ENCODE measurements around the gene DTHD1.

DTHD1 gene

DNA sequence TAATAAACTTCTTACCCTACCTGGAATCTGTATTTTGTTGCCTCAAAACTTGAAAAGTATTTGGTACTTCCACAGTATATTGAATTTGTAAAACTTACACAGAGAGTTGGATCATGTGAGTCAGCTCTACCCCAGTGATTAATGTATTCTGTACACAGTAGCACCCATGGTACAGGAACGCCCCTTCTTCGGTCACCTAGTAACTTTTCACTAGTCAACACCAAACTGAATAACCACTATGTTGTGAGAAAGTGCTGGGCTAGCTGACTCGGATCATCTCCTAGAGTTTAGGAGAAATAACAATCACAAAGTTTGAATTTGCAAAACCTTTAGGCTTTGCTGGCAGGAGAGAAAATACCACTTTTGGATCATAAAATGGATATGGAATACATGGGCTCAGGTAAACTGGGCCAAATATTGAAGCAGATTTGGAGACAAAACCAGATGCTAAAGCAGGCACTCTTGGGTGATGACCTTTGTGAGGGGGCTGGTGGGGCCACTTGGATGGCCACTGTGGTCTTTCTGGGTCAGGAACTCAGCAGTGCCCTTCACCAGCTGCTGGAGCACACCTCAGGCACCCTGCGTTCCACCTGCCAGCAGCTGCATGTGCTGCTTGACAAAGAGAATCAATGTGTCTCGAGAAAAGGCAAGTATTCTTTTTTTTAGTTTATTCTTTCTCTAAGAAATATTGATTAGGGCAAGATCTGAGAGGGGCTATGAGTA lies at the start of gene DTHD1:
Gene DTHD1 (plus strand): TSS at position 233 of the 723 bp plus-strand sequence. CDS start 143 bp downstream, at position 376.
- DNase-seq (ENCODE audit: low read depth) = peak; percentile 51

DNA sequence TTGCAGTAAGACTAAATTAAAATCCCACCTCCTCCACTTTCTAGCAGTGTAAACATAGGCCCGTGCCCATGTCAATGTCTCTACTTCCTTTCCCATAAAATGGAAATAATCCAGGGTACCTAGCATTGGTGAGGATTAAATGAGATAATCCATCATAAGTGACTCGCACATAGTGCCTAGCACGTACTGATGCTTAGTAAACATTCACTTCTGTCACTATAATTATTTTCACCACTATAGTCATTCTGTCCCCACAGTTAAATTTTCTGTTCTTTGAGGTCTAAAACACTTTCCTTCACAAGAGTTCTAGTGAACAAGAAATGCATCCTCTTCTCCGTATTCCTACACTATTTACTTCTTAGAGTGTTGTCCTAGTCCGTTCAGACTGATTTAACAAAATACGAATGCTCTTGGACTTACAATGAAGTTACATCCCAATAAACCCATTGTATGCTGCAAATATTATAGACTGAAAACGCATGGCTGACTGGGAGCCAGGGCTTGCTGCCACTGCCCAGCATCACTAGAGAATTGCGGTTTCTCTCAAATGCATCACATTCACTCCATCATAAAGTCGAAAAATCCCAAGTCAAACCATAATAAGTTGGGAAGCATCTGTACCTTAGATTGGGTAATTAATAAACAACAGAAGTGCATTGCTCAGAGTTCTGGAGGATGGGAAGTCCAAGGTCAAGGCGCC lies 47.7 kb upstream of the DTHD1 start:
- DNase-seq (ENCODE audit: low read depth) = no peak

DNA sequence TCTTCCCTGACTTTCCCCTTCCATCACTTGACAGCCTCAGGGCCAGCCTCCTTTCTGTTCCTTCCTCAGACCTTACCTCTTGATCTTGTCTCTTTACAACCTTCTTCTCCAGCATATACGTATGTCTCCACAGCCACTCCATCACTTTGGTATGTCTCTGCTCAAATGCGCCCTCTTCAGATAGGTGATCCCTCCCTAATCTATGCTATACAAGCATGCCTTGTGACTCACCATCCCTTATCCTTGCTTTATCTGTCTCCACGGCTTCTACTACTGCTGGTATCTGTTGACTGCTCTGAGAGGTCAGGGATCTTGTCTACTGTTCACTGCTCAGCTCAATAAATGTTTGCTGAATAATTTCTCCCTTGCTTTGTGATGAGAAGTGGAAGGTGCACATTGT lies 46.1 kb upstream of the DTHD1 start:
- DNase-seq (ENCODE audit: low read depth) = peak; percentile 80

DNA sequence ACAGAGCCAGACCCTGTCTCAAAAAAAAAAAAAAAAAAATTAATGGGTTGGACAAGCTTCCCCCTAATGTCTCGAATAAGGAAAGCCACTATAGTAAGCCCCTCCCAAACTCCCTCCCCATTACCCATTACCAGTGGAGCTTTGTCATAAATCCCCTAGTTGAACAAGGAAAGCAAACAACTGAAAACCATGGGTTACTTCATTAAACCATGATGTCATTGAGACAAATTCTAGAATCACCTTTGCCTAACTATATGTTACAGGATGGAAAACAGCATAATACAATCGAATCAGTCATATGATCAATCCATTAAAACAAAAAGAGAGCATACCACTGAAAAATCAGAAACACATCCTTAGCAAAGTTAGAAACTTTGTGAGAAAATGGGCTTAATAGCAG lies 45.3 kb upstream of the DTHD1 start:
- DNase-seq (ENCODE audit: low read depth) = no peak

DNA sequence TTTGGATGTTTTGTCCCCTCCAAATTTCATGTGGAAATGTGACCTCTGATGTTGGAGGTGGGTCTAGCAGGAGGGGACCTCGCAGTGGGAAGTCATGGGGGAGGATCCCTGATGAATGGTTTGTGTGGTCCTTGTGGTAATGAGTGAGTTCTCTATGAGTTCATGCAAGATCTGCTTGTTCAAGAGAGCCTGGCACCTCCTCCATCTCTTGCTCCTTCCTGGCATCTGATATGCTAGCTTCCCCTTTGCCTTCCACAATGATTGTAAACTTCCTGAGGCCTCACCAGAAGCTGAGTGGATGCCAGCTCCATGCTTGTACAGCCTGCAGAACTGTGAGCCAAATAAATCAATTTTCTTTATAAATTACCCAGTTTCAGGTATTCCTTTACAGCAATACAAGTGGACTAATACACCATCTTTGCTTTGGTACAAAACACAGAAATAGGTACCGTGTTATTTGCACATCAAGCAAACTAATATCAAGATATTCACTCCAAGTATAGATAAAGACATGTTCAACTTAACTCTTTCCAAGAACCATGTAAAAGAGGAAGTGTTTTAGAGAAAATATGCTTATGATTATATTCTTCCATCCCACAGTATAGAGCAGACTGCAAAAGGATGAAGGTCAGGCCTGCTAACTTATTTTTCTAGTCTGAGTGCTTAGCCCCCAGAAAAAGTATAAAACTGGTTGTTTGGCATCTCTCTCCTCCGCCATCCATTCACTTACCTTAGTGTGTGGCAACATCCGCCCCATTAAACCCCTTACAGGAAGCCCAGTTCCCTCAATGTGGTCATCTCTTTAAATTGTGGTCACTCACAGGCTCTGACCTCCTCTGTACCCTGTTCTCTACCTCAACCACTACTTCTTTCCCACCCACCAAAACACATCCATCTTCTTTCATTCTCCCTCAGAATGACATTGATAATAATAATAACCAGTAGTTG lies 43.8 kb upstream of the DTHD1 start:
- no peak for DNase-seq (ENCODE audit: low read depth)

DNA sequence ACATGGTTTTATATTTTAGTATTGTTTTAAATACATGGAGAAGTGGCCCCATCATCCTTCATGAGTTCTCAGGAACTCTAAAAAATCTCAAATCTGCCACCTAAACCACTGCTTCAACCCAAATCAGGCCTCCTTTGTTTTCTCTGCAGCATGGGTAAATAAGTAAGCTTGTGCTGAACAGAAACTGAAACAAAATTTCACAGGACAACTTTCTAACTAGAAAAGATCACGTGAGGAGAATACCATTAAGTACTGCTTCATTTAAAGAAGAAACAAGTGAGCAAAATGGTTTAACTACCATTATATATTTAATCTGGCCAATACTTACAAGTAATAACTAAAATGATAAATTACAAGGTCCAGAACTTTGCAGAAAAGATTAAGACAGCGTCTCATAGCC lies 39.6 kb upstream of the DTHD1 start:
- DNase-seq (ENCODE audit: low read depth) = peak; percentile 33

DNA sequence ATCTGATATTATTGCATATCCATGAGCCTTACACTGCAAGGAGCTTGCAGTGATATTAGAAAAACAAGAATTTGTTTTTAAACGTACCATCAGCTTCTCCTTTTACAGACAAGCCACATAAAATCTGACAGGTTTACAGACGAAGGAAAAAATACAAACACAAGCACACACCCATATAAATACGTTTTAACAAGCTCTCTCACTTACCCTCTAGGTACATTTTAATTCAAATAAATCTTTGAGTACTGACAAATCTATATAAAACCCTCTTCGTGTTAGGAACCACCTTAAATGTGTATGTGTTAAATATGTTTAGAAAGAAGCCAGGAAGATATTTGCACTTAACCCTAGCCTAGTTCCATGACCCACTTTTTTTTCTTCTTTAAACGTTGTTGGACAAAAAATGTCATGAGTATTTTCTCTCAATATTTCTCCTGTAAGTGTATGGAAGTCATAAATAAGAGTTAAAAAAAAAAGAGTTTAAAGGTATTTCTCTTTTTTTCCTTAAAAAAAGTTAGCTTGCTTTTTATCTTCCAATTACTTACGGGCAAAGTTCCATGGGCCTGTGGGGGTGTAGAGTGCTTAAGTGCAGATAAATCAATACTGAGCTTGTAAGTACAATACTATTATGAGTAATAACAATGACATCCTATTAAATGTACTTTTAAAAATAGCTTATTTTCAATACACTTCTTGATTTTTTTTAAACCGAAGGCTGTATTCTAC lies 38.6 kb upstream of the DTHD1 start:
- DNase-seq (ENCODE audit: low read depth) = peak; percentile 26

DNA sequence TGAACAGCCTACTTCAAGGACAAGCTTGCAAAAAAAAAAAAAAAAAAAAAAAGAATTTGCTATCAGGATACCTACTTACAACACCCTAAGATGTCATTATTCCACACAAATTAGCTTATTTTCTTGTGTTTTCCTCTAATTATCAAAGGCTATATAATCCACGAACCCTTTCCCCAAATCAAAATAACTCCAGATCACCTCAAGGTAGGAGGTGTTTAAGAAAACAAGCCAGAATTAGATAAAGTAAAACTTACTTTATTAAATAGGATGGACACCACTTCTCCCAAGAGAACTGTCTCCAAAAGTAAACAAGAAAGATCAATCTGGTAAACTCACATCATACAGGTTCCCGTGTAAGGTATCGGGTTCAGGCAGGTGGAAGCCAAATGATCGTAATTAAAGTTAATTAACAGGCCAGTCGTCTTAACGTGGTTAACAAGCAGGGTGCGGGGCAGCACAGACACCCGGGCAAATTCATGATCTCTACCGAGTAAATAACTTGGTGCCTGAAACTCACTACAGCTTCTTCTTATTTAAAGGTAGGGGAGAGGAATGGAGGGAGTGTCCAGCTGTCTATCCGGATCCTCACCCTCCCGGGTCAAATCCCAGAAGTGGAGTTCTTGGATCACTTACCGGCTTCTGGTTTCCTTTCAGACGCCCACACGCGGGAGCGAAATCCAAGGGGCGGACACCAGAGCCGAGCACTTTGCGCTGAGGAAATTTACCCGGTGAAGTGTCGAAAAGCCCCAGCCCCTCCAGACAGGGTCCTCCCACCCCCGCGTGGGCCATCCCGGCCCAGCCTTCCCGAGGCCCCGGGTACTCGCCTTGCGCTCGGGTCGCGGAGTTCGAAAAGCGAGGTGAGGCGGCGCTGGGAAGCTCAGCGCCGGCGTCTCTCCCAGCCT lies 37.8 kb upstream of the DTHD1 start:
- no peak for DNase-seq (ENCODE audit: low read depth)

DNA sequence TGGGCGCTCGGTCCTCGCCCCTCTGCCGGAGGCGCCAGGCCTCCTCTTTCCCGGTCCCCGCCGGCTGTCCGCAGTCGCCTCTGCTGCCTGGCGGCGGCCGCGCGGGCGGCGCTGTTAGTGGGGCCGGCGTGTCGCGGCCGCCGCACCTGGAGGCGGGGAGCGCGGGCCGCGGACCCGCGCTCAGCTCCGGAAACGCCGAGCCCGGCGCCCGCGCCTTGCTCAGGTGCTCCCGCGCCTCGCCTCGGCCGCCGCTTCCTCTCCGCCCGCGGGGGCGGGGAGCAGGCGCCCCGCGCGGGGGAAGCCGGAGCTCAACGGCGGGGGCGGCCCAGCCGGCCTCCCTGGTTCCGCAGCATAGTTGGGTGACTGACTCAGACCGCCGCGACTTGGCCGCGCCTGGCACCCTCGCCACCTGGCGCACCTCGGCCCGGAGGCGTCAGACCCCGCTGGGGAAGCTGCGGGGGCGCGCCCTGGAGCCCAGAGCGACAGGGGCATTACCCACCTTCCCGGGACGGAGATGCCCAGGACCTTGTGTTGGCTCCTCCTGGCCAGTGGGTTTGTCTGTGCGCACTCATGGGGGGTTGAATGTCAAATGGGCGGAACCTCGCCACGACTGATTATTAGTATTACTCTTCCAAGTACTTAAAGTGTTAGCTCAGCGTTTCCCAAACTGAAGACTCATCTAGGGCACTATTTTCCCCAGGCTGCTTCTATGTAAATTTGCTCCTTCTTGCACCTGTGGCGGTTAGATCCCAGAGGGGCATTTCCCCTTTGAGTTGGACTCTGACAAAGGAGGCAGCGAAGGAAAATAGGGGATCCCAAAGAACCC lies 36.9 kb upstream of the DTHD1 start, which contains the start of gene ARAP2:
Gene ARAP2 (minus strand): TSS at position 258 of the 826 bp plus-strand sequence. CDS start 15,028 bp downstream, outside the sequence.
- DNase-seq (ENCODE audit: low read depth) = no peak

DNA sequence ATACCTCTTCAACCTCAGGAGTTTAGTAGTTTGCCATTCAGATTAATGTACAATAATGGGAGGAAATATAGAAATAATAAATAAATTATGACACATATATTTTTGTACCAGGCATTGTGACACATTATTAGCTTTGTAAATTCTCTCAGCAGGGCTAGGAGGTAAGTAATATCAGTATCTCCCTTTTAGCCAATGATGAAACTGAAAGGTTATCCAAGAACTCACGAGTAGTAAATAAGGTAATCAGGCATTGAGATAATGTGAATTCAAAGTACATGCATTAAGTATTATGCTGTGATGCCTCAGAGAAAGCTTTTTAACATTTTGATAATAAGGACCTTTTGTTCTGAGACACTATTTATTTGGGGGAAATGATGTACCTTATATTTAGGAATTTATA lies 31.8 kb upstream of the DTHD1 start:
- DNase-seq (ENCODE audit: low read depth) = no peak

DNA sequence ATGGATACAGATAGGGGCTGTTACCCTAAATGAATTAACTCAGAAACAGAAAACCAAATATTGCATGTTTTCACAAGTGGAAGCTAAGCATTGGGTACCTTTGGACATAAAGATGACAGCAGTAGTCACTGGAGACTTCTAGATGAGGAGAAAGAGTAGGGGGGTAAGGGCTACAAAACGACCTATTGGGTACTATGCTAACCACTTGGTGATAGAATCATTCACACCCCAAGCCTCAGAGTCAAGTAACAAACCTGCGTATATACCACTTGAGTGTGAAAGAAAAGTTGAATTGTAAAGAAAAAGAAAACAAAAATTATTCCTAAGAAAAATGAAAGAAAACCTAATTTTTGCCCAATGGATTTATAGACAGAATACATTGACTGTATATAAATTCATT lies 29.4 kb upstream of the DTHD1 start:
- no peak for DNase-seq (ENCODE audit: low read depth)

DNA sequence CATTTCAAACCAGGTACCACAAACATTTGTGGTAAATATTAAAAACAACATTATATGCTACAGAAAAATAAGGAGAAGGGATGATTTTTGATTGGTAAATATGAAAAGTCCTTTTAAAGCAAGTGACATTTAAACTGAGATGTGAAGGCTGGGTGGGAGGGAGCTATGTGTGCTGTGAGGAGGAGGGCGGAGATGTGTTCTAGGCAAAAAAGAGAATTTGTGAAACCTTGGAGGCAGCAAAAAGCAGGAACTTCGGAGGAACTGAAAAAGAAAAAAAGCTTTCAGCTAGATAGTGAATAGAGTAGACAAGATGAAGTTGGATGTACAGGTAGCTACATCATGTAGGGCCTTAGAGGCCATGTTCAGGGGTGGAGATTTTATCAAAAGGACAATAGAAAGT lies 27.0 kb upstream of the DTHD1 start:
- DNase-seq (ENCODE audit: low read depth) = no peak

DNA sequence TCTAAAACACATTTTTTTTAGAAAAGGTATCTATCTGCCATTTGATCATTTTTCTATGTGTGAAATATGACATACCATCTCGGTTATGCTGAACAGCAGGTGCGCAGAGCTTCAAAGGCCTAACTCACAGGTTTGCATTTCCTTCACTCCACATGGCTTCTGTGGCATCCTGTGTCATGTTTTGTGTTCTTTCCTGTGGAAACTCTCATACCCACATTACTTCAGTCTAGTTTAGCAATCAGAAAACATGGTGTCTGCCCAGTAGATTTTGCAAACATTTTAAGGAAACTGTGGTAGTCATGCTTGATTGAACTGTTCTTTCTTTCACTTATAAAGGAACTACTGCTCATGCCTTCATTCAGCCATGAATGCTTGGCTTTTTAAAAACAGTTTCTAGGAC lies 25.8 kb upstream of the DTHD1 start:
- no peak for DNase-seq (ENCODE audit: low read depth)

DNA sequence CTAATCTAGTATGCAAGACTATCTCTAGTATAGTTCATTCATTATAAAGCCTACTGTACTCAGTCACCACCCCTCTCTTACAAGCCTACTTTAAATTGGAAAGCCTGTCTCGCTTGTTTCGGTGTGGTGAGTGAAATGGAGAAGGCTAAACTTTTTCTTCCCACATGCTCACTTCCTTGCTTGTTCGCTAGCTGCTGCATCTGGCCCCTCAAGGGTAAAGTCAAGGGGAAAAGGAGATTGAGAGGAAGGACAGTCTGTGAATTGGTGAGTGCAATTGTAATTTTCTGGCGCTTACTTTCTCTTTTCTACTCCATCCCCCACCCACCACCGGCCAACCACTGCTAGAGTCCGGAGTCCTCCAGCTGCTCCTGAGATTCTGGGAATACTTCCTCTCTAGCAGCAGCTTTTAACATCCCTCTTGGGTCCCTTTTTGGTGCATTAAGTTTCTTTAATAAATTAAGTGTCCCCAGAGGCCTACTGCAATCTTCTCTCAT lies 25.0 kb upstream of the DTHD1 start:
- DNase-seq (ENCODE audit: low read depth) = no peak

DNA sequence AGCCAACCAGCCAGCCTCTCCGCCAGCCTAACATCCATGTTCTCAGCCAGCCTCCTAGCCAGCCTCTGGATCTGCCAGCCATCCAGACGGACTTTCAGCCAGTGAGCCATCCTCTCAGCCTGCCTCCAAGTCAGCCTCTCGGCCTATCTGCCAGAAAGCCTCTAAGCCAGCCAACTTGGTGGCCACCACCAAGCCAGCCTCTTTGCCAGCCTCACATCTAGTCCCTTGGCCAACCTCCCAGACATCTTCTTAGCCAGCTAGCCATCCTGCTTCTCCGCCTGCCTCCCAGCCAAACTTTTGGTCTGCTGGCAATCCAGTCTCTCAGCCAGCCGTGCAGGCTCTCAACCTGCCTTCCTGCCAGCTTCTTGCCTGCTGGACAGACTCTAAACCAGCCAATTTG lies 20.7 kb upstream of the DTHD1 start:
- DNase-seq (ENCODE audit: low read depth) = no peak

DNA sequence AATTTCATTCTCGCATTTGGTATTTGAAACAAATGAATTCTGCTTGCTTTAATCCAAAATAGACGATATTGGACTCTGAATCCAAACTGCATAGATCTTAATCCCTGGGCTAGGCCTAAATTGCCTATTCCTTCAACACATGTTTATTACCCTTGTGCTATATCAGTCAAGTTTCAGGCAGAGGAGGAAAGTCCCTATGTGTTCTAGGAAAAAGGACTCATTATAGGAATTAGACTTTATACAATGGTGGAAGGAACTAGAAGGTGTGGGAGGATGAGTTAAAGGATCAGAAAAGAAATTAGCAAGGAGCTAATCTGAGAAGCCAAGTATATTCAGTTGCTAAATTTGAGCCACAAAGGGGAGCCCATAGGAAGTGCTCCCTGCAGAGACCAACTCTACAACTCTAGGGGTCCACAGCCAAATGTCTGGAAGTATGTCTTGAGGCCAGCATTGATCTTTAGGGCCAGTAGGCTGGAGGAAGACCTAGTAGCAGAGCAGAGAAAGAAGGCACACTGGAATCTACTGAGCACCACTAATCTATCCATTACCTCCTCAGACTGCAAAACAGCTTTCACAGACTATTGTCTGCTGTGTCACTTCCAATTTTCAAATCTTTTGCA lies 17.1 kb upstream of the DTHD1 start:
- DNase-seq (ENCODE audit: low read depth) = no peak

DNA sequence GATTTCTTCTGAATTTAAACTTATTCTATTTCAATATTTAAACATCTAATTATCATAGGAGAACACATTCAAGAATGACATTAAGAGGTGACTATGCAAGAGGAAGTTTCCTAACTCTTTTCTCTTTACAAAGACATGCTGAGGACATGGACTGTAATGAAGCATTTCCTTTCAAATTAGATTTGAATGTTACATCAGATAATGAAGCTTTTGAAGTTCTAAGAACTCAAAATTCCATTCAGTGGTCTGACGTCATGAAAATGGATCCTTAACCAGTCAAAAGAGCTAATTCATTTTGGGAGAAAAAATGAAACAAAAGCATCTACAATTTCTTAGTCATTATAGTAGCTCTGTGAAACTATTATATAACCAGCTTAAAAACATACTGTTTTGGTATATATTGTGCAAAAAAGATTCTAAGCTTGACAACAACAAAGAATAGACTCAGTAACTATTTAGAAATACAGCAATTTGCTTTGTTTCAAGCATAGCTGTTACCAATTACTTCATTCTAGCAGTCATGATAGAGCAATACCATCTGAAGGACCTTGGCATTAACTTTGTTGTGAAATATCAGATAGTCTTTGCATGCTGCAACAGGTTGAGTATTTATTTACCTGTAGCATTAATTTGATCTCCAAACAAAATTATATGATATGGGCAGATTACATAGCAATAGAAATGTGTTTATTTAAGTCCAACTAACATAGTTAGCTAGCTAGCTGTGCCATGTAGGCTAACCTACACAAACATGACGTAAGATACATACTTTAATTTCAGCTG lies 13.7 kb upstream of the DTHD1 start:
- no peak for DNase-seq (ENCODE audit: low read depth)

DNA sequence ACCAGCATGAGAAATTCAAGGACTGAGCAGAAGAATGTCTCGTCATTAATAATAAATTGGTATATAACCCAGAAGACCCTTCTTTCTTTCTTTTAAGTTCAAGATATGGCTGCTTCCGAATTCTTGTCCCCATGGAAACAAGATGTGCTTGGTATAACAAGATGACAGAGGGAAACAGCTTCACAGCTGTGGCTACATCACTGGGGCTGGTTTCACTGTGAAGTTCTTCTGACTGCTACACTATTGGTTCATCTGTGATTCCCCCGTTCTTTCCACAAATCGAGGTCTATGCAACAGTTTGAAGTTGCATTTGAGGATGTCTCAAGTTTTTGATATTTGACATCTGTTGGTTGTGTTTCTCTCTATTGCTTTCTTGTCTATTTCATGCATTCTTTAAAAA lies 12.3 kb upstream of the DTHD1 start:
- no peak for DNase-seq (ENCODE audit: low read depth)
